Epithelial cell of esophagus (primary cell): ENCODE data around the gene PPFIBP1.
"Not testable (repeated sequence)": the region's sequence is repeated elsewhere in the genome, so short reads cannot be mapped to it uniquely, and the experiment has no call there.

Source experiments
- DNase-seq: peaks from one replicate; pipeline ENCODE4 v3.0.0; 2010; ENCODE audit warnings: low read depth
- H3K4me3 ChIP-seq: 2 replicates; pipeline ENCODE4 v1.5.1; 2011; ENCODE audit warnings: mild to moderate bottlenecking, low read length, control low read depth
- TF ChIP-seq, protein P1 (sequence below): IDR thresholded peaks from 2 replicates; pipeline ENCODE4 v1.5.1; 2011; ENCODE audit warnings: low read depth, mild to moderate bottlenecking, low read length, control low read depth, inconsistent platforms; ENCODE audit not compliant: insufficient read depth; ENCODE audit errors: missing control alignments

The PPFIBP1 gene

DNA sequence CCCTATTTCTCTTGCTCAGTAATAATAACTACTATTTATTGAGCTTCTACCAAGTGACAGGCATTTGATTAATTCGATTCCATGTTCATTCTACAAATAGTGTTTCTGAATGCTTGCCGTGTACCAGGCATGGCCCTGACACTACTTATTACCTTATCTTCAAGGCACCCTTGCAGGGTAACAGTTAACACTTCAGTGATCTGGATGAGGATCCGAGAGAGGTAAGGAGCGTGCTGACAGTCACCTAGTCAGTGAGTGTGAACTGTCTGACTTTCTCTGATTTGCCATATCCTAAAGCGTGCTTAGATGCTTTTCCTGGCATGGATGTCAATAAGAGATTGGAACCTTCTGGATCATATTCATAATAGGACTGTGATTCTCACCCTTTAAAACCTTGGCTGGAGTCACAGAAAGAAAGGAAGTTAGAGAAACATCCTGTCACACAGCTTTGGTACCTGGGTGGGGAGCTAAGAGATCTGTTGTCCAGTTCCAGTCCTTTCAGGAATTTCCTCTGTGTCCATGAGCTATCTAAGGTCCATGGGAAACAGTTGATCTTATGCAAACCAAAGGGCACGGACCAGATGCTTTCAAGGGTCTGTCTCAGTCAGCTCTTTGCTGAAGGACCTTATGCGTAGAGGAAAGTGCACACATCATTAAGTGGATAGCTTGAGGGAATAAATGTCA, 54.8 kb downstream of the PPFIBP1 start:
- no peak for DNase-seq
- TF ChIP-seq, protein P1, sequence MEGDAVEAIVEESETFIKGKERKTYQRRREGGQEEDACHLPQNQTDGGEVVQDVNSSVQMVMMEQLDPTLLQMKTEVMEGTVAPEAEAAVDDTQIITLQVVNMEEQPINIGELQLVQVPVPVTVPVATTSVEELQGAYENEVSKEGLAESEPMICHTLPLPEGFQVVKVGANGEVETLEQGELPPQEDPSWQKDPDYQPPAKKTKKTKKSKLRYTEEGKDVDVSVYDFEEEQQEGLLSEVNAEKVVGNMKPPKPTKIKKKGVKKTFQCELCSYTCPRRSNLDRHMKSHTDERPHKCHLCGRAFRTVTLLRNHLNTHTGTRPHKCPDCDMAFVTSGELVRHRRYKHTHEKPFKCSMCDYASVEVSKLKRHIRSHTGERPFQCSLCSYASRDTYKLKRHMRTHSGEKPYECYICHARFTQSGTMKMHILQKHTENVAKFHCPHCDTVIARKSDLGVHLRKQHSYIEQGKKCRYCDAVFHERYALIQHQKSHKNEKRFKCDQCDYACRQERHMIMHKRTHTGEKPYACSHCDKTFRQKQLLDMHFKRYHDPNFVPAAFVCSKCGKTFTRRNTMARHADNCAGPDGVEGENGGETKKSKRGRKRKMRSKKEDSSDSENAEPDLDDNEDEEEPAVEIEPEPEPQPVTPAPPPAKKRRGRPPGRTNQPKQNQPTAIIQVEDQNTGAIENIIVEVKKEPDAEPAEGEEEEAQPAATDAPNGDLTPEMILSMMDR = no peak
- no peak overlapping the region for H3K4me3 ChIP-seq

GRCh38 chr12:27580561-27581330, 56.7 kb downstream of the PPFIBP1 start:
- TF ChIP-seq, protein P1 = no peak
- peak; percentile 89 for DNase-seq
- H3K4me3 ChIP-seq = no peak overlapping the region

DNA sequence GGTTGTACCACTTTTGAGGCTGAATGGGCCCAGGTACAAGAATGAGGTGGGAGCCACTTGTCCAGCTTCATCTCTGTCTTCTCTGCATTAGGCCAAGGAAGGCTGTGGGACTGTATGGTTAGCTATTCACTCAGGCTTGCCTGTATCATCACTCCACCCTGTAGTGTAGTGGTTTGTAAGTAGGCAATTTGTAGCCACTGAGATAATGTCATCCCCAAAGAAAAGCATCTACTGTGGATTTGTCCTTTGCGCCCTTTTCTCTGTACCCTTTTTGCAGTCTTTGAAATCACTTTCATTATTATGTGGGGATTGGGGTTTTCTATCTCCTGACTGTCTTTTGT, 57.3 kb downstream of the PPFIBP1 start:
- not testable (repeated sequence) for DNase-seq, H3K4me3 ChIP-seq

DNA sequence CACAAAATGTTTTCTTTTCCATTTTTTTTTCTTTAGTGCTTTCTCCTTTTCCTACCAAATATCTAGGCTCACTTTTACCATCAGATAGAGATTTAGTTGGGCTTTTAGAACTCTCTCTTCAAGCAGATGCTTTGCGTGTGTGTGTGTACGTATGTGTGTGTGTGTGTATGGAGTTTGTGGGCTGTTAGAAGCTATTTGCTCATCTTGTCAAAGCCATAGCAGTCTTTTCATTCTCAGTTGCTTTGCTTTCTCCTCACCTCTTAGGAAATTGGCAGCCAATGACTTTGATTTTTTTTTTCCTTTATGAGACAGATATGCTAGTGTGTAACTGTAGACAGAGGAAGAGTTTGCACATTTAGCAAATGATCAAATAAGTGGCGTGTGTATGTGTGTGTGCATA, 57.8 kb downstream of the PPFIBP1 start:
- H3K4me3 ChIP-seq, DNase-seq: not testable (repeated sequence)

DNA sequence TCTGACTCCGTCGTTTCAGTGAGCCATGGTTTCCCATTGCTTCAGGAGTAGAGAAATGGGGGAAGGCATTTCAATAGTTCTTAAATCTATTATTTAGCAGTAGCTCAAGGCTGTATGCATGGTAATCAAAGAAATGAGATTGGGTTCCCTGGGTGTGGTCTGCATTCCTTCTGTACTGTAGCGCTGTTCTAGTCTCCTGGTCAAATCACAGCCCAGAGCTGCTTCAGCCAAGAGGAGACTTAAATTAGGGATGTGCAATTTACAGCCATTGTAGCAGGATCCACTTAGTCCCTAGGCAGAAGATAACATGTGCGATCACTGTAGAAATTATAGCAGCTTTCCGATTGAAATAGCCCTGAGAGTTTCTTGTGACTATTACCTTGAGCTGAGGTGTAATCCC, 58.4 kb downstream of the PPFIBP1 start:
- not testable (repeated sequence) for DNase-seq, H3K4me3 ChIP-seq

GRCh38 chr12:27583057-27583797, 59.2 kb downstream of the PPFIBP1 start:
- TF ChIP-seq, protein P1 = no peak
- H3K4me3 ChIP-seq = no peak overlapping the region
- DNase-seq = no peak

DNA sequence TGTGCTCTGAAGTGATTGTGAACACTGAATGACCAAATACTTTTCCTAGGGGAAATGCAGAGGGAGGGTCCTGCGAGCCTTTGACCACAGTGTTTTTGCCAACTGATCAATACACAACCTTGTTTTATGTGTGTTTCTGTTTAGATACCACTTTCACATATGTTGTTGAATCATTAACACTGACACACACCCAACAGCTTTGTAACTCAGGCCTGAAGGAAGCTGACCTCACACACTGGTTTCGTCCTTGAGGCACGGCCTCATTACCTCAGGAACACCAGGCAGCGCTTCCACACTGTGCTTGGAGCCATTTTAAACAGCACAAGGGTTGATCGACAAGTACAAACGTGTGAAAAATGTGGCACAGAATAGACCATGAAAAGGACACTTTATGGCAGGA, 60.0 kb downstream of the PPFIBP1 start:
- peak; percentile 82 for DNase-seq
- TF ChIP-seq, protein P1 = no peak
- no peak overlapping the region for H3K4me3 ChIP-seq

- TF ChIP-seq, protein P1 = no peak
- DNase-seq = no peak
- H3K4me3 ChIP-seq = no peak overlapping the region
Measured at GRCh38 chr12:27585739-27586265, 61.8 kb downstream of the PPFIBP1 start.

- H3K4me3 ChIP-seq = not testable (repeated sequence)
- DNase-seq = peak; percentile 66
Measured at GRCh38 chr12:27588075-27588730, 64.2 kb downstream of the PPFIBP1 start.
